Peyer's patch (tissue), 4 donors: ENCODE data around the gene TYMP. TPM values are rescaled to one million over a fixed set of nuclear protein-coding genes. Genes with fewer than 3 reads are reported as not detected.
A peak's percentile ranks its signal among the peaks of the same experiment; 100 is the strongest.

Source experiments
- DNase-seq, 3 donors: peaks; one replicate each; pipeline ENCODE4 v3.0.0-alpha.2; 2017 to 2019
- H3K27ac ChIP-seq, 4 donors: fragments of 200-600 bp; sonication (generic); one replicate each; pipeline ENCODE4 v1.5.1; 2016 to 2019
- H3K27me3 ChIP-seq, 2 donors: fragments of 200-600 bp; sonication (generic); one replicate each; pipeline ENCODE4 v1.5.1; 2019
- H3K36me3 ChIP-seq, 3 donors: fragments of 200-600 bp; sonication (generic); one replicate each; pipeline ENCODE4 v1.5.1; 2016 to 2019
- H3K4me1 ChIP-seq, 4 donors: fragments of 200-600 bp; sonication (generic); one replicate each; pipeline ENCODE4 v1.5.1; 2016 to 2019
- H3K4me3 ChIP-seq, 4 donors: fragments of 200-600 bp; sonication (generic); 1 replicate in 3 of 4; 2 replicates in 1 of 4; pipeline ENCODE4 v1.5.1; 2016 to 2019; ENCODE audit warnings: mild to moderate bottlenecking in 1 of 4
- H3K9me3 ChIP-seq, 4 donors: fragments of 200-600 bp; sonication (generic); one replicate each; pipeline ENCODE4 v1.5.1; 2016 to 2019; ENCODE audit warnings: mild to moderate bottlenecking in 1 of 4
- CTCF ChIP-seq, 6 experiments: fragments of 450-650 bp in 4 of 6; fragments of 200-600 bp in 2 of 6; sonication (generic) in 1 of 6; IDR thresholded peaks; one replicate each; pipeline ENCODE4 v1.5.1; 2017 to 2019; ENCODE audit warnings: antibody characterized with exemption in 6 of 6, mild to moderate bottlenecking in 3 of 6, moderate library complexity in 1 of 6
- POLR2A ChIP-seq, 2 donors: fragments of 450-650 bp; IDR thresholded peaks; one replicate each; pipeline ENCODE4 v1.5.1; 2017; ENCODE audit warnings: antibody characterized with exemption in 2 of 2, mild to moderate bottlenecking in 2 of 2, moderate library complexity in 2 of 2
- total RNA-seq, 4 donors: library from RNA; depleted of rRNA; stranded (reverse); fragments of >200 nt; gene quantifications; one replicate each; pipeline ENCODE4 v1.1.0, GENCODE V29; 2016

The TYMP gene
- total RNA-seq, 4 donors from 2014 or later: 53.5 to 93.9 (median 88.3) TPM

- Histone ChIP-seq H3K9me3 (no peaks in the 10 kb centered on the region), H3K4me3 (no peak overlapping the region), H3K27ac (no peak overlapping the region), H3K36me3 (no peaks in the 10 kb centered on the region), H3K27me3 (peaks cover 0 to 15% of the 10 kb centered on the region in 2 donors), H3K4me1 (peaks cover 0 to 23% (median 12%) of the 10 kb centered on the region in 4 donors)
- TF ChIP-seq POLR2A (IDR thresholded peaks at IDR 0.05) (no peak), CTCF (IDR thresholded peaks at IDR 0.05) (no peak)
- DNase-seq: no peak
Measured at GRCh38 chr22:50550395-50550794, 20.6 kb upstream of the TYMP start.

GRCh38 chr22:50548921-50549790, 19.3 kb upstream of the TYMP start:
- Histone ChIP-seq H3K9me3 (no peaks in the 10 kb centered on the region), H3K4me1 (peaks cover 4 to 33% (median 18%) of the 10 kb centered on the region in 4 donors), H3K27ac (peak overlapping the region; percentile 41 to 84 (median 58)), H3K27me3 (peaks cover 0 to 15% of the 10 kb centered on the region in 2 donors), H3K36me3 (no peaks in the 10 kb centered on the region), H3K4me3 (peak overlapping the region; percentile 41 to 65 (median 48))
- DNase-seq: no peak
- TF ChIP-seq POLR2A (IDR thresholded peaks at IDR 0.05) (no peak), CTCF (IDR thresholded peaks at IDR 0.05) (no peak)

GRCh38 chr22:50548040-50548920, 18.5 kb upstream of the TYMP start:
- TF ChIP-seq POLR2A (IDR thresholded peaks at IDR 0.05) (peak in 1 of 2 donors; percentile 11), CTCF (IDR thresholded peaks at IDR 0.05) (peak in 2 of 6 experiments; percentile 10 to 24)
- Histone ChIP-seq H3K36me3 (no peaks in the 10 kb centered on the region), H3K4me3 (peak overlapping the region; percentile 41 to 65 (median 48)), H3K27me3 (peaks cover 0 to 15% of the 10 kb centered on the region in 2 donors), H3K27ac (peak overlapping the region; percentile 41 to 84 (median 58)), H3K4me1 (peaks cover 4 to 39% (median 18%) of the 10 kb centered on the region in 4 donors), H3K9me3 (no peaks in the 10 kb centered on the region)
- peak in 2 of 3 donors; percentile 77 to 80 for DNase-seq

- TF ChIP-seq CTCF (IDR thresholded peaks at IDR 0.05): no peak
- TF ChIP-seq POLR2A (IDR thresholded peaks at IDR 0.05): no peak
- peak in 1 of 3 donors; percentile 37 for DNase-seq
- peaks cover 4 to 39% (median 18%) of the 10 kb centered on the region in 4 donors for H3K4me1 ChIP-seq
- peaks cover 0 to 15% of the 10 kb centered on the region in 2 donors for H3K27me3 ChIP-seq
- no peaks in the 10 kb centered on the region for H3K9me3 ChIP-seq
- H3K27ac ChIP-seq: peak overlapping the region in 1 of 4 donors; percentile 84
- H3K4me3 ChIP-seq: no peak overlapping the region
- no peaks in the 10 kb centered on the region for H3K36me3 ChIP-seq
Measured at GRCh38 chr22:50547263-50547985, 17.6 kb upstream of the TYMP start.
